ENCODE results near the gene PLEKHJ1. TPM values are rescaled to one million over a fixed set of nuclear protein-coding genes. Genes with fewer than 3 reads are reported as not detected.

Gene PLEKHJ1
- total RNA-seq, 1 donor from 2014 or later = 78.3 TPM

DNA sequence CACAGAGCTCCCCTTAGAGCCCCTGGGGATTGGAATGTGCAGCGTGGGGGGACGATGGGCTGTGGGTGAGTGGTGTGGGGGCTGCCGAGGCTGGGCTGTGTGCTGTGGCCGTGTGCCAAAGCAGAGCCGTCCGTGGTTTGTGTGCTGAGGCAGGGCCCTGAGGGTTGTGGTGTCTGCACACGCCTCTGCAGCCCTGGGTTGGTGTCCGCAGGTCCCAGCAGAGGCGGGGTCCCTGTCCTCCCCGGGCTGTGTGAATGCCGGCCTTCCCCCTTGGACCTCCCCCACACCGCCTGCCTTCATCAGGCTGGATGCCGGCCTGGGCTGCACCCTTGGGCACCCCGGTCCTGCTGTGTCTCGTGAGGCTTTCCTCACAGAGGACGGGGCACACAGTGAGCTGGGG, 46.2 kb downstream of the PLEKHJ1 start:
- TF ChIP-seq CTCF (IDR thresholded peaks at IDR 0.05; ENCODE audit: insufficient read depth, low read depth, low read length) = no peak
- TF ChIP-seq EZH2 (IDR thresholded peaks at IDR 0.05; ENCODE audit: insufficient read depth, low read length) = no peak
- H3K27me3 ChIP-seq (ENCODE audit: insufficient read depth, low read length) = no peaks in the 10 kb centered on the region
- peaks cover 64% of the 10 kb centered on the region for H4K20me1 ChIP-seq (ENCODE audit: insufficient read depth, low read length)
- no peak overlapping the region for H3K4me3 ChIP-seq (ENCODE audit: insufficient read depth, low read depth, low read length)
- FAIRE-seq (no peak), DNase-seq (ENCODE audit: low read depth) (no peak)
- no peak overlapping the region for H3K4me2 ChIP-seq (ENCODE audit: low read length)
- H3K27ac ChIP-seq (ENCODE audit: low read depth, low read length) = no peak overlapping the region
- Mint-ChIP-seq H3K4me1 (ENCODE audit: low read depth, unreplicated experiment) (peaks cover 22% of the 10 kb centered on the region), H3K27ac (ENCODE audit: unreplicated experiment) (no peak overlapping the region), H3K27me3 (ENCODE audit: low read depth, unreplicated experiment) (no peaks in the 10 kb centered on the region), H3K4me3 (ENCODE audit: unreplicated experiment) (no peak overlapping the region), H3K9me3 (ENCODE audit: unreplicated experiment) (no peaks in the 10 kb centered on the region), H3K36me3 (ENCODE audit: low read depth, unreplicated experiment) (peaks cover 12% of the 10 kb centered on the region)
- H3K9ac ChIP-seq (ENCODE audit: low read length) = no peak overlapping the region
- H3K9me3 ChIP-seq (ENCODE audit: insufficient read depth, low read depth, low read length) = no peaks in the 10 kb centered on the region
- peaks cover 24% of the 10 kb centered on the region for H3K4me1 ChIP-seq (ENCODE audit: insufficient read depth, low read length)
- no peak overlapping the region for H2AFZ ChIP-seq (ENCODE audit: low read depth, low read length)
- peaks cover 71% of the 10 kb centered on the region for H3K79me2 ChIP-seq (ENCODE audit: insufficient read depth, low read length)
- peaks cover 9% of the 10 kb centered on the region for H3K36me3 ChIP-seq (ENCODE audit: insufficient read depth, low read length)

DNA sequence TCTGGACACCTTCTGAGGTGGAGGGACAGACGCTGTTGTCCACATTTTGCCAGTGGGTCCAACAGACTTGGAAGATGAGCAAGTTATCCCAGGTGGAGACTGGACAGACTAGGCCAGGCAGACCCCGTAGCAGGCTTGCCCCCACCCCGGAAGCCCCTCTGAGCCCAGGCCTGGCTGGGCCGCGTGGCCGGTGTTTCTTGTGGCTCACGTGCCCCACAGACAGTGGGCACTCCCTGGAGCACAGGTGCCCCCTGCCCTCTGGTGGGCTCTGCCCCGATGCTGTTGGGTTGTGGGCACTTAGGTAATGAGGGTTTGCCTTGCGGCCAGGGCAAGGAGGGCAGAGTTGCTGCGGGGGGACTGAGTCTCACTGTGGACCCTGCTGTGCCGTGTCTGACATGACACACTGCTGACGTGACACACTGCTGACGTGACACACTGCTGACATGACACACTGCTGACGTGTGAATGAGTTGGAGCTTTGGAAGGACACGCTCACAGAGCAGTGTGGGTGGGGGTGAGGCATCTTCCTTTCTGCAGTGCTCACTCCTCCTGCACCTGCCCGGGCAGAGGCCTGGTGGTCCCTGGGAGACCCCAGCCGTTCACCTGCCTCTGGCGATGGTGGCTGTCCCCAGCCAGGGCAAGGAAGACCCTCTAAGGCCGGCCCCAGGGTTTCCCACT, 47.3 kb downstream of the PLEKHJ1 start:
- no peaks in the 10 kb centered on the region for H3K27me3 ChIP-seq (ENCODE audit: insufficient read depth, low read length)
- peaks cover 33% of the 10 kb centered on the region for H3K4me1 ChIP-seq (ENCODE audit: insufficient read depth, low read length)
- no peak overlapping the region for H3K4me2 ChIP-seq (ENCODE audit: low read length)
- no peak for DNase-seq (ENCODE audit: low read depth)
- H3K27ac ChIP-seq (ENCODE audit: low read depth, low read length) = peak overlapping the region; percentile 6
- Mint-ChIP-seq H3K27ac (ENCODE audit: unreplicated experiment) (no peak overlapping the region), H3K36me3 (ENCODE audit: low read depth, unreplicated experiment) (peaks cover 14% of the 10 kb centered on the region), H3K9me3 (ENCODE audit: unreplicated experiment) (no peaks in the 10 kb centered on the region), H3K4me3 (ENCODE audit: unreplicated experiment) (no peak overlapping the region), H3K27me3 (ENCODE audit: low read depth, unreplicated experiment) (no peaks in the 10 kb centered on the region), H3K4me1 (ENCODE audit: low read depth, unreplicated experiment) (peaks cover 25% of the 10 kb centered on the region)
- no peaks in the 10 kb centered on the region for H3K9me3 ChIP-seq (ENCODE audit: insufficient read depth, low read depth, low read length)
- H3K79me2 ChIP-seq (ENCODE audit: insufficient read depth, low read length) = peaks cover 77% of the 10 kb centered on the region
- peaks cover 72% of the 10 kb centered on the region for H4K20me1 ChIP-seq (ENCODE audit: insufficient read depth, low read length)
- H3K4me3 ChIP-seq (ENCODE audit: insufficient read depth, low read depth, low read length) = no peak overlapping the region
- H2AFZ ChIP-seq (ENCODE audit: low read depth, low read length) = no peak overlapping the region
- FAIRE-seq = no peak
- H3K9ac ChIP-seq (ENCODE audit: low read length) = peak overlapping the region; percentile 10
- peaks cover 9% of the 10 kb centered on the region for H3K36me3 ChIP-seq (ENCODE audit: insufficient read depth, low read length)
- no peak for TF ChIP-seq CTCF (IDR thresholded peaks at IDR 0.05; ENCODE audit: insufficient read depth, low read depth, low read length)
- TF ChIP-seq EZH2 (IDR thresholded peaks at IDR 0.05; ENCODE audit: insufficient read depth, low read length) = no peak

- peaks cover 6% of the 10 kb centered on the region for H3K36me3 ChIP-seq (ENCODE audit: insufficient read depth, low read length)
- Mint-ChIP-seq H3K36me3 (ENCODE audit: low read depth, unreplicated experiment) (peaks cover 9% of the 10 kb centered on the region), H3K9me3 (ENCODE audit: unreplicated experiment) (no peaks in the 10 kb centered on the region), H3K4me3 (ENCODE audit: unreplicated experiment) (no peak overlapping the region), H3K4me1 (ENCODE audit: low read depth, unreplicated experiment) (peaks cover 34% of the 10 kb centered on the region), H3K27me3 (ENCODE audit: low read depth, unreplicated experiment) (no peaks in the 10 kb centered on the region), H3K27ac (ENCODE audit: unreplicated experiment) (no peak overlapping the region)
- H4K20me1 ChIP-seq (ENCODE audit: insufficient read depth, low read length) = peaks cover 89% of the 10 kb centered on the region
- no peak for DNase-seq (ENCODE audit: low read depth)
- peak overlapping the region; percentile 58 for H3K4me2 ChIP-seq (ENCODE audit: low read length)
- TF ChIP-seq EZH2 (IDR thresholded peaks at IDR 0.05; ENCODE audit: insufficient read depth, low read length) (no peak), CTCF (IDR thresholded peaks at IDR 0.05; ENCODE audit: insufficient read depth, low read depth, low read length) (no peak)
- FAIRE-seq = no peak
- H3K4me1 ChIP-seq (ENCODE audit: insufficient read depth, low read length) = peaks cover 46% of the 10 kb centered on the region
- no peaks in the 10 kb centered on the region for H3K9me3 ChIP-seq (ENCODE audit: insufficient read depth, low read depth, low read length)
- peaks cover 85% of the 10 kb centered on the region for H3K79me2 ChIP-seq (ENCODE audit: insufficient read depth, low read length)
- H2AFZ ChIP-seq (ENCODE audit: low read depth, low read length) = no peak overlapping the region
- no peaks in the 10 kb centered on the region for H3K27me3 ChIP-seq (ENCODE audit: insufficient read depth, low read length)
- H3K4me3 ChIP-seq (ENCODE audit: insufficient read depth, low read depth, low read length) = no peak overlapping the region
- H3K9ac ChIP-seq (ENCODE audit: low read length) = peak overlapping the region; percentile 24
- H3K27ac ChIP-seq (ENCODE audit: low read depth, low read length) = peak overlapping the region; percentile 38
Observed at GRCh38 chr19:2187159-2187558, 49.0 kb downstream of the PLEKHJ1 start.

Data from astrocyte (in vitro differentiated cells and primary cell).